GM21529 (cell line): ENCODE measurements around the gene SIPA1L3.

Experiments
- ATAC-seq: cut with Tn5 transposase; IDR thresholded peaks from one replicate; pipeline ENCODE4 v1.9.1; 2021; ENCODE audit not compliant: unreplicated experiment

The SIPA1L3 gene

DNA sequence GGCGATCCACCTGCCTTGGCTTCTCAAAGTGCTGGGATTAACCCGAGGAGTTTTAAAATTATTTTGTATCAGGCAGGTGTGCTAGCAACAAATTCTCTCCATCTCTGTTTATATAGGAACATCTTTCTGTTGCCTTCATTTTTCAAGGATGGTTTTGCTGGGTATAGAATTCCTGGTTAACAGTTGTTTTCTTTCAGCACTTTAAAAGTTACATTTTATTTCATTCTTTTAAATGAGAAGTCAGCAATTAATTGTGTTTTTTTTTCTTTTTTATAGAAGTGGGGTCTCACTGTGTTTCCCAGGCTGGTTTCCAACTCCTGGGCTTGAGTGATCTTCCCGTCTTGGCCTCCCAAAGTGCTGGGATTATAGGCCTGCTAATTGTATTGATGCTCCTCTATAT, 273.1 kb downstream of the SIPA1L3 start:
- ATAC-seq, result no peak

- no peak for ATAC-seq
Observed at GRCh38 chr19:38182536-38183210, 275.7 kb downstream of the SIPA1L3 start.

- ATAC-seq, result no peak
Observed at GRCh38 chr19:38183251-38183897, 276.4 kb downstream of the SIPA1L3 start.

GRCh38 chr19:38184815-38185214, 277.8 kb downstream of the SIPA1L3 start:
- ATAC-seq, result no peak

DNA sequence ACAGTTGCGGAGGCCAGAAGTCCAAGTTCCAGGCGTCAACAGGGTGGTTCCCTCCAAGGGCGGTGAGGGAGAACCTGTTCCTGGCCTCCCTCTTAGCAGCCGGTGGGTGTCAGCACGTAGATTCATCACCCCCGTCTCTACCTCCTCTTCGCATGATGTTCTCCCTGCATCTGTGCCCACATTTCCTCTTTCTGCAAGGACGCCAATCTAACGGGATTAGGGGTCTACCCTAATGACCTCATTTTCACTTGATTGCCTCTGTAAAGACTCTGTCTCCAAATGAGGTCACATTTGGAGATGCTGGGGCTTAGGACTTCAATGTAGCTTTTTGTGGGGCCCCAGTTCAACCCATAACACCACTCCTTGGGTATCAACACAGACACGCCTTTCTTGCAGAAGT, 278.6 kb downstream of the SIPA1L3 start:
- no peak for ATAC-seq

DNA sequence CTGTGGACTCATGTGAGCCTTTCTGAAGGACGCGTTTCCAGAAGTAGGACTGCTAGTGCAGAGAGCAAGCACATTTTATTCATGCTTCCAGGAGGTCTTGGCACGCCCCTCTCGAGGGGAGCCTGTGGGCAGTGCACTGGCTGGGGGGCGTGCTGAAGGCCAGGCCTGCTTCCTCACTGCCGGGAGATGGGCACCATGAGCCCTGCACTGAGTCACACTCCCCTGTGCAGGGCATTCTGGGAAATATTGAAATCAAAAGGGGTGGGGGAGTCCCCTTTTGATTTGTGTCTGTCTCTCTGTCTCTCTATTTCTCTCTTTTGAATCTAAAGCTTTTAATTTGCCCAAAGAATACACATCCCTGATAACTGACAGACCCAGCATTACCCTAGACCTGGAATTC, 283.1 kb downstream of the SIPA1L3 start:
- ATAC-seq, result no peak

DNA sequence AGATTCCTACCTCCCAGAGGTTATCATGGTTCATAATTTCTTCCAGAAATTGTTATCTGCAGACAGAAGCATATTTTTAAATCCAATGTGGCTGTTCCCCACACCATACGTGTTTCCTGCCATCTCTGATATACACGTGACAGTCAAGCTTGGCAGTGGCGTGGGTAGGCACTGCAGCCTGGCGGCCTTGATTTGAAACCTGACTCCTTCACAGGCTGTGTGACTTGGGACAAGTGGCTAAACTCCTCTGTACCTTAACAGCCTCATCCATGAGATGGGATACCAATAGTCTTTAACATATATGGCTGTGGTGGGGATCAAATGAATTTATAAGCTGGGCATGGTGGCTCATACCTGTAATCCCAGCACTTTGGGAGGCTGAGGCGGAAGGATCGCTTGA, 283.8 kb downstream of the SIPA1L3 start:
- no peak for ATAC-seq

DNA sequence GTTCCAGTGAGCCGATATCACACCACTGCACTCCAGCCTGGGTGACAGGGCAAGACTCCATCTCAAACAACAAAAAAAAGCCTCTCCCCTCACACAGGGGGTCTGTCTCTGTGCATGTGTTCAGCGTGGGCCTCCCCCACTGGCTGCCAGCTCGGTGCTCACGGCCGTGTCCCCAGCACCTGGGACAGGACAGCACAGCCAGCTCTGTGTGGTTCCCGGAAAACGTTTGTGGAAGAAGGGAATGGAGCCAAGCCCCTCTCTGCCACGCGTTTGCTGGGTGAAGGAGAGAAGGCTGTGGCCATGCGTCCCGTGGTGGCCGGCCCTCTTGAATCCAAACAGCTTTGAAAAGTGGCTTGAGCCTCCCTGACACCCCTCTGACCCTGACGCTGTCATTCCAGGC, 284.7 kb downstream of the SIPA1L3 start:
- ATAC-seq, result no peak

GRCh38 chr19:38193445-38193844, 286.4 kb downstream of the SIPA1L3 start:
- ATAC-seq, result no peak

DNA sequence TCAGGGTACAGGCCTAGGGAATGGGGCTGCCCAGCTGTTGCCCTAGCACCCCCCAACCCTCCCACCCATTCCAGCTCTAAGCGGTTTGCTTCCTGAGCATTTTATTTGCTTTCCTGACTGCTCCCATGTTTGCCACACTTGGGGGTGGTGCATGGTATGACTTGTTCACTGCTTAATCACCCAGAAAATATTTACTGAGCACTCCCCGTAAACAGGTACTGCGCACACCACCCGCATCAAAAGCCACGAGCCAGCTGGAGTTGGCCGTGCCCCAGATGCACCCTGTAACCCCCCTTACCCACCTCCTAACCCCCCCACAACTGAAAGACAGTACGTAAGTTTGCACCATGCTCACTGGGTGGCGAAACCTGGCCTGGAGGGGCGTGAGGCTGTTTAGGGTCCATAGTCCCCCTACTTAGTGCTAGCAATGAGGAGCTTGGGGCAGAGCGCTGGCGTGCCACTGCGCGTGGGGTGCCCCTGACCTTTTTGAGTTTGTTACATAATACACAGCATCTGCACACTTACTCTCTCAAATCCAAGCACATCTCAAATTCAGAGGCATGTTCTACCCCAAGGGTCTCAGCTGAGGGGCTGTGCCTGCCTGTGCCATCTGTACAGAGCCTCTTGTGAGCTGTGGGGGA, 287.2 kb downstream of the SIPA1L3 start:
- no peak for ATAC-seq

DNA sequence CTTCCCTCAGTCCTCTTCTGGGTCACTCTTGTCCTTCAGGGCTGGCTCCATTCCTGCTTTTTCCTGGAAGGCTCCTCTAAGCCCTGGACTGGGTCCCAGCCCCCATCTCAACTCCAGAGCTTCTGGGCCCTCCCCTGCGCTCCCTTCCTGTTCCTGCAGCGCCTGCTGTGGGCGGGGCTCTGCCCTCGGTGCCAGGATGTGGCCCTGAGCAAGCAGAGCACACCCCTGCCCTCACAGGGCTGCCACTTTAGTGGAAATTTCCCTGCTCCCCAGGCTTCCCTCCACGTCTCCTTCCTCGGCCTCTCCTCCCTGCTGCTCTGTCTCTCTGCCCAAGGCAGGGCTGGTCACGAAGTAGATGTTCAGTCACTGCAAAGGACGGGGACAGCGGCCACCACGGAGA, 288.2 kb downstream of the SIPA1L3 start:
- ATAC-seq, result no peak

- ATAC-seq, result no peak
Observed at GRCh38 chr19:38196245-38196837, 289.3 kb downstream of the SIPA1L3 start.

DNA sequence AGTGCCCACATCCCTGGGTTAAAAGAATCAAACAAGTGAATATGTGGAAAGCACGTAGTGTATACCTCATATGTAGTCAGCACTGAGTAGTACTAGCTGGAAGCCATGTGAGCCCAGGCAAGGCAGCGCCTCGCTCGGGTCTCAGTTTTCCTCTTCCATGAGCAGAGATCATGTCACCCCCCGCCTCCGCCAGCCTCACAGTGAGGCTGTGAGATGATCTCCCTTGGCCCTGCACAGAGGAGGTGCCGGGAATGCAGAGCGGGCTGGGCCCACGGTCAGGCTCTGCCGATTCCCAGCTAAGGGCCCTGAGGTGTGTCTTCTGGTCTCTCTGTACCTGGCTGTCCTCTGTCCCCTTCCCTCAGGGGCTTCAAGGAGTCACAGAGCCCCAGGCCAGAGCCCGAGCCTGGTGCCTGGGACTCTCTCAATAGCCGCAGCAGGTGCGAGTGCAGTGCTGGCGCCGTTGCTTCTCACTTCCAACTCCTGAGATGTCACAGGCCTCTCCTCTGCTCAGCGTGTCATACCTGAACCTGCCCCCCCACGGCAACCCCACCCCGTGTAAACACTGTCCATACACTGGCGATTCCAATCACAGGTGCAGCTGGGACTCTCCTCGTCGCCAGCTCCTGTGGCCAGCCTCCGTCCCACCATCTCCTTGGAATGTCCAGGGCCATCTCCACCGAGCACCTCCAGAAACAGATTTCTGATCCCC, 290.1 kb downstream of the SIPA1L3 start:
- ATAC-seq, result no peak

- ATAC-seq, result no peak
Observed at GRCh38 chr19:38197937-38198704, 291.1 kb downstream of the SIPA1L3 start.

DNA sequence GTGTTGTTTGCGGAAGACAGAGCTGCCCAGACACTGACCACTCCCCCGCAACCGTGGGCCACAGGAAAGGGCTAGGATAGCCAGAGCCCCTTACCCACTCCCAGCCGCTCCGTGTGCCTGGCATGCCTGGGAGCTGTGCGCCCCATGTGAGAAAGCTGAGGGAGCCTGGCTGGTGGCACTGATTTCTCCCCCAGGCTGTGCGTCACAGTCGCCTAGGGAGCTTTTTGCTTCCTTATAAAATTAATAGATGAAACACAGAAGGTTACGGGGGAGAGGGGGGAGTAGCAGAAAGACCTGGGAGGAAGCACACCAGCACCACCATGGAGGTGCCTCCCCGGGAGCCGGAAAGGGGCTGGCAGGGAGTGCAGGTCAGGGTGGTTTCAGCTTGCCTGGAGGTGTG, 292.3 kb downstream of the SIPA1L3 start:
- ATAC-seq, result no peak

DNA sequence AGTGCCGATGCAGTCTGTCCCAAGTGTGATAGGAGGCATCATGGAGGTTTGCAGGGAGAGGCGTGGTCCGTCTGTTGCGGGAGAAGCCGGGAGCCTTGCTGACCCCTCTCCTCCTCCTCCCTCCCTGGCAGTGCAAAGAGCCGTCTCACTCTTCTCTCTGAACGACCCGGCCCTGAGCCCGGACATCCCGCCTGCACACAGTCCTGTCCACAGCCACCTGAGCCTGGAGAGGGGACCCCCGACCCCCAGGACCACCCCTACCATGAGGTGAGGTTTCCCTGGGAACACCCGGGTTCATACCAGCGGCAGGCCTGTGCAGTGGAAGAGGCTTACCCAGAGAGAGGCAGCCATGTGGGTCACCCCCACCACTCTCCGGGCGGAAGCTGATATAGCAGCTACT, 294.7 kb downstream of the SIPA1L3 start:
- ATAC-seq, result no peak

GRCh38 chr19:38202504-38202903, 295.5 kb downstream of the SIPA1L3 start:
- no peak for ATAC-seq

DNA sequence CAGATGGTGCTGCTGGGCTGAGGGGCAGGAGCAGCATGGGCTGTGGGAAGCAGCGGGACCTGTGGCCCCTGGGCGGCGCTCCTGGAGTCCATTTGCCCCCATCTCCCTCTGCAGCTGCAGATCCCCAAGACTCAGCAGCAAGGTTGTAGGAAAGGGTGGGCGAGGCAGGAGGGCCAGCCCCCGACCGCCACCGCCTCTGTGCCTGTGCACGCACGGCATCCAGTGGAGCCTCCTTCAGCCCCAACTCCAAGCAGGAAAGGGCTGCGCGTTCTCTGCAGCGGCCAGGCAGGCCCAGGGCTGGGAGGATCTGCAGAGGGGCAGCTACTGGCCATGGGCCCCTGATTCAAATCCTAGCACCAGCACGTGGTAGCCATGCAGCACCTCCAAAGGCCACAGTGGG, 296.2 kb downstream of the SIPA1L3 start:
- ATAC-seq, result no peak

GRCh38 chr19:38204096-38204495, 297.1 kb downstream of the SIPA1L3 start:
- no peak for ATAC-seq

DNA sequence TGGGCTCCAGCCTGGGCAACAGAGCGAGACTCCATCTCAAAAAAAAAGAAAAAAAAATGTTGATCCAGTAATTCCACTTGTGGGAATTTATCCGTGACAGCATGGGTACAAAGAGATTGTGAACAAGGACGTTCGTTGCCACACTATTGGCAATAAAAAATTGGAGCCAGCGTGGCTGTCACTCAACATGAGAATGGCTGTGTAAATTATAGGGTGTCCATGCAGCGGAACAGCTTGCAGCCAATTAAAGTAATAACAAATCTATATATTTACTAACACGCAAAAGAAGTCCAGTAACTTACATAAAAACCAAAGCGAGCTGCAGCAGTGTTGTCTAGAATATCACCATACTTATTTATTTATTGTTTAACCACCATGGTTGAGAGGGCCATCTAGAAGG, 297.7 kb downstream of the SIPA1L3 start:
- no peak for ATAC-seq
